Measurements from ENCODE around the gene PGP. TPM values are rescaled to one million over a fixed set of nuclear protein-coding genes. Genes with fewer than 3 reads are reported as not detected.
A peak's percentile ranks its signal among the peaks of the same experiment; 100 is the strongest.

Gene PGP
- total RNA-seq, 1 experiment from 2014 or later: 32.6 TPM

DNA sequence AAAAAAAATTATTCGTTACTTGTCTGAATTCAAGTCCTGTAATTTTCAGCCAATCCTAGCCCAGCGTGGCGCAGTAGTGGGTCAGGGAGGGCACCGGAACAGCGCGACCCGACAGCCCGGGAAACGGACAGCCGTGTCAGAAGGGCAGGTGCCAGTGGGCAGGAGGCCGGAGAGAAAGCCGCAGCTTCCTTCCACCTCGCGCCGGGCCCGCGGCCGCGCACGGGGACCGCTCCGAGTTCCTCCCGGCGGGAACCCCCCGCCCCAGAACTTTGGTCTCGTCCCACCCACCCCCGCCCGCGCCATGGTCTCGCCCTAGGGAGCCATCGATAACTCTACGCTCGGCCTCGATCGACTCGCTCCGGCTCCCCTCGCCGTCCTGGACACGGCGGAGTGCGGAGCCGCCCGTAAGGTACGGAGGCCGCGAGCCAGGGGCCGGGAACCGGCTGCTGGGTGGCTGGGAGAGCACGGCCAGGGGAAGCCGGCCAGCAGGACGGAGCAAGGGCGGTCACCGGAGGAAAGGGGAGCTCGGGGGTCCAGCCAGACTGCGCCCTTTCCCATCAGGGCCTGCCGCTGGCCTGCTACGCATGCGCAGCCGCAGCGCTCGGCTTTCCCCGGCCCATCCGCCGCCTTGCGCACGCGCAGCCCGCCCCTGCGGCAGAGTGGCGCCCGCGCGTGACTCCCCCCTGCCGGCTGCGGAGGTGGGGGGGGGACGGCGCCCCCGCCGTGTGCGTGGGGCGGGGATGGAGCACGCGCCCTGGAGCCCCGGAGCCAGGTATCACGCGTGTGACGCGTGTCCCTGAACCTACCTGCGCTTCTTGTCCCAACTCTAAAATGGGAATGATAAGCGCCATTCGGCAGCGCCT lies 9.3 kb downstream of the PGP start, which contains the start of gene MLST8 (continued):
- TF ChIP-seq, protein P1, sequence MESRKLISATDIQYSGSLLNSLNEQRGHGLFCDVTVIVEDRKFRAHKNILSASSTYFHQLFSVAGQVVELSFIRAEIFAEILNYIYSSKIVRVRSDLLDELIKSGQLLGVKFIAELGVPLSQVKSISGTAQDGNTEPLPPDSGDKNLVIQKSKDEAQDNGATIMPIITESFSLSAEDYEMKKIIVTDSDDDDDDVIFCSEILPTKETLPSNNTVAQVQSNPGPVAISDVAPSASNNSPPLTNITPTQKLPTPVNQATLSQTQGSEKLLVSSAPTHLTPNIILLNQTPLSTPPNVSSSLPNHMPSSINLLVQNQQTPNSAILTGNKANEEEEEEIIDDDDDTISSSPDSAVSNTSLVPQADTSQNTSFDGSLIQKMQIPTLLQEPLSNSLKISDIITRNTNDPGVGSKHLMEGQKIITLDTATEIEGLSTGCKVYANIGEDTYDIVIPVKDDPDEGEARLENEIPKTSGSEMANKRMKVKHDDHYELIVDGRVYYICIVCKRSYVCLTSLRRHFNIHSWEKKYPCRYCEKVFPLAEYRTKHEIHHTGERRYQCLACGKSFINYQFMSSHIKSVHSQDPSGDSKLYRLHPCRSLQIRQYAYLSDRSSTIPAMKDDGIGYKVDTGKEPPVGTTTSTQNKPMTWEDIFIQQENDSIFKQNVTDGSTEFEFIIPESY (IDR thresholded peaks at IDR 0.05; ENCODE audit: extremely low read depth, insufficient replicate concordance, low read length): peak; percentile 37
- no peak for TF ChIP-seq CEBPB (IDR thresholded peaks at IDR 0.05; ENCODE audit: low read depth)
- TF ChIP-seq JUND (IDR thresholded peaks at IDR 0.05): no peak; the same call in 1 of the 2 replicates
- TF ChIP-seq ZNF274 (IDR thresholded peaks at IDR 0.05; ENCODE audit: low read depth, low read length): no peak

DNA sequence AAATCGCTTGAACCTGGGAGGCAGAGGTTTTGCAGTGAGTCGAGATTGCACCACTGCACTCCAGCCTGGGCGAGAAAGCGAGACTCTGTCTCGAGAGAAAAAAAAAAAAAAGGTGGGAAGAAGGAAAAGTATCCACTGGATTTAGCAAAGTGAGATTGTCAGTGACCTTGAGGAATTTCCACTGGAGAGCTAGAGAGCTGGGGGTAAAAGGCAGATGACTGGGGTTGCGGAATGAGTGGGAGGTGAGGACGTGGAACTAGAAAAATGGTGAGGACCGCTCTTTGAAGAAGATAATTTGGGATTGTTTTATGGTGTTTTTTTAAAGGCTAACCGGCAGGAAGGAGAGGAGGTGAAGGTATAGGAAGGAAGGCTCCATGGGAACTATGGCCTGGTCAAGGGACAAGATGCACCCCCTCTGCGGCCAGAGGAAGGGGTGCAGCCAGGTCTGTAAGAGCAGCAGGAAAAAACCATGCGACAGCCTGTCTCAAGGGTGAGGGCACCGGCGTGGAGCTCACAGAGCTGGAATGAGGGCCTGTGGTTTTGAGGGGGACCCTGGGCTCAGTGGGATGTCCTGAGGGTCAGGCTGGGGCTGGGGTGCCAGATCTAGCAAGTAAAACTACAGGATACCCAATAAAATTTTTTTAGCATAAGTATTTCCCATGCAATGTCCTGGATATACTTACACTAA lies 10.1 kb downstream of the PGP start:
- Histone ChIP-seq H4K20me1 (ENCODE audit: insufficient read depth) (no peaks in the 10 kb centered on the region), H3K9me3 (ENCODE audit: control insufficient read depth in 1 of 2, insufficient read depth in 1 of 2, low read depth in 1 of 2, low read length in 2 of 2) (no peaks in the 10 kb centered on the region), H3K9ac (ENCODE audit: low read length) (peak overlapping the region; percentile 81), H2AFZ (ENCODE audit: low read depth, low read length, poor library complexity, severe bottlenecking) (no peak overlapping the region), H3K9me2 (ENCODE audit: insufficient read depth) (no peaks in the 10 kb centered on the region), H3K27ac (ENCODE audit: low read depth, low read length) (peak overlapping the region; percentile 94), H3K4me1 (ENCODE audit: control insufficient read depth in 1 of 2, insufficient read depth in 2 of 2, low read length in 2 of 2) (peaks cover 5 to 23% of the 10 kb centered on the region in 2 experiments), H3K4me3 (replicated peaks in 1 of 2; ENCODE audit: low read depth in 1 of 2, low read length in 2 of 2) (peak overlapping the region; percentile 81 to 86), H3K4me2 (ENCODE audit: low read length) (peak overlapping the region; percentile 99), H3K36me3 (ENCODE audit: control insufficient read depth in 1 of 2, insufficient read depth in 2 of 2, low read length in 2 of 2) (peaks cover 4 to 19% of the 10 kb centered on the region in 2 experiments; a peak in 3 of 4 replicates), H3K27me3 (ENCODE audit: insufficient read depth, low read length) (no peaks in the 10 kb centered on the region), H3K79me2 (ENCODE audit: insufficient read depth, low read length) (peaks cover 20% of the 10 kb centered on the region)
- RAD21 ChIA-PET (ENCODE audit: low non-redundant PET in 1 of 2, low total read pairs in 2 of 2, uncharacterized antibody in 2 of 2, unreplicated experiment in 2 of 2): interaction anchor here in 1 of 2 experiments (0.6 kb wide), 1 partner anchor 231 kb away, joined by 3 read pairs; no protein-coding TSS in a partner anchor
- TF ChIP-seq ZNF274 (IDR thresholded peaks at IDR 0.05; ENCODE audit: low read depth, low read length) (no peak), TCF7L2 (IDR thresholded peaks at IDR 0.05; ENCODE audit: borderline replicate concordance, extremely low read depth, insufficient read depth, insufficient read length) (no peak), EZH2phosphoT487 (IDR thresholded peaks at IDR 0.05; ENCODE audit: borderline replicate concordance) (no peak), SRF (IDR thresholded peaks at IDR 0.05; ENCODE audit: low read depth) (no peak), ELF1 (IDR thresholded peaks at IDR 0.05; ENCODE audit: borderline replicate concordance, low read depth) (no peak)
- TF ChIP-seq, protein P2, sequence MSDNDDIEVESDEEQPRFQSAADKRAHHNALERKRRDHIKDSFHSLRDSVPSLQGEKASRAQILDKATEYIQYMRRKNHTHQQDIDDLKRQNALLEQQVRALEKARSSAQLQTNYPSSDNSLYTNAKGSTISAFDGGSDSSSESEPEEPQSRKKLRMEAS (IDR thresholded peaks at IDR 0.05): no peak
- TF ChIP-seq, protein P3, sequence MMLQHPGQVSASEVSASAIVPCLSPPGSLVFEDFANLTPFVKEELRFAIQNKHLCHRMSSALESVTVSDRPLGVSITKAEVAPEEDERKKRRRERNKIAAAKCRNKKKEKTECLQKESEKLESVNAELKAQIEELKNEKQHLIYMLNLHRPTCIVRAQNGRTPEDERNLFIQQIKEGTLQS (IDR thresholded peaks at IDR 0.05): no peak
- TF ChIP-seq, protein P4, sequence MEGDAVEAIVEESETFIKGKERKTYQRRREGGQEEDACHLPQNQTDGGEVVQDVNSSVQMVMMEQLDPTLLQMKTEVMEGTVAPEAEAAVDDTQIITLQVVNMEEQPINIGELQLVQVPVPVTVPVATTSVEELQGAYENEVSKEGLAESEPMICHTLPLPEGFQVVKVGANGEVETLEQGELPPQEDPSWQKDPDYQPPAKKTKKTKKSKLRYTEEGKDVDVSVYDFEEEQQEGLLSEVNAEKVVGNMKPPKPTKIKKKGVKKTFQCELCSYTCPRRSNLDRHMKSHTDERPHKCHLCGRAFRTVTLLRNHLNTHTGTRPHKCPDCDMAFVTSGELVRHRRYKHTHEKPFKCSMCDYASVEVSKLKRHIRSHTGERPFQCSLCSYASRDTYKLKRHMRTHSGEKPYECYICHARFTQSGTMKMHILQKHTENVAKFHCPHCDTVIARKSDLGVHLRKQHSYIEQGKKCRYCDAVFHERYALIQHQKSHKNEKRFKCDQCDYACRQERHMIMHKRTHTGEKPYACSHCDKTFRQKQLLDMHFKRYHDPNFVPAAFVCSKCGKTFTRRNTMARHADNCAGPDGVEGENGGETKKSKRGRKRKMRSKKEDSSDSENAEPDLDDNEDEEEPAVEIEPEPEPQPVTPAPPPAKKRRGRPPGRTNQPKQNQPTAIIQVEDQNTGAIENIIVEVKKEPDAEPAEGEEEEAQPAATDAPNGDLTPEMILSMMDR (IDR thresholded peaks at IDR 0.05 in 2 of 3, conservative IDR thresholded peaks at IDR 0.05 in 1 of 3; ENCODE audit: borderline replicate concordance in 1 of 3, insufficient read depth in 1 of 3, low read depth in 2 of 3, low read length in 2 of 3): no peak
- TF ChIP-seq, protein P5, sequence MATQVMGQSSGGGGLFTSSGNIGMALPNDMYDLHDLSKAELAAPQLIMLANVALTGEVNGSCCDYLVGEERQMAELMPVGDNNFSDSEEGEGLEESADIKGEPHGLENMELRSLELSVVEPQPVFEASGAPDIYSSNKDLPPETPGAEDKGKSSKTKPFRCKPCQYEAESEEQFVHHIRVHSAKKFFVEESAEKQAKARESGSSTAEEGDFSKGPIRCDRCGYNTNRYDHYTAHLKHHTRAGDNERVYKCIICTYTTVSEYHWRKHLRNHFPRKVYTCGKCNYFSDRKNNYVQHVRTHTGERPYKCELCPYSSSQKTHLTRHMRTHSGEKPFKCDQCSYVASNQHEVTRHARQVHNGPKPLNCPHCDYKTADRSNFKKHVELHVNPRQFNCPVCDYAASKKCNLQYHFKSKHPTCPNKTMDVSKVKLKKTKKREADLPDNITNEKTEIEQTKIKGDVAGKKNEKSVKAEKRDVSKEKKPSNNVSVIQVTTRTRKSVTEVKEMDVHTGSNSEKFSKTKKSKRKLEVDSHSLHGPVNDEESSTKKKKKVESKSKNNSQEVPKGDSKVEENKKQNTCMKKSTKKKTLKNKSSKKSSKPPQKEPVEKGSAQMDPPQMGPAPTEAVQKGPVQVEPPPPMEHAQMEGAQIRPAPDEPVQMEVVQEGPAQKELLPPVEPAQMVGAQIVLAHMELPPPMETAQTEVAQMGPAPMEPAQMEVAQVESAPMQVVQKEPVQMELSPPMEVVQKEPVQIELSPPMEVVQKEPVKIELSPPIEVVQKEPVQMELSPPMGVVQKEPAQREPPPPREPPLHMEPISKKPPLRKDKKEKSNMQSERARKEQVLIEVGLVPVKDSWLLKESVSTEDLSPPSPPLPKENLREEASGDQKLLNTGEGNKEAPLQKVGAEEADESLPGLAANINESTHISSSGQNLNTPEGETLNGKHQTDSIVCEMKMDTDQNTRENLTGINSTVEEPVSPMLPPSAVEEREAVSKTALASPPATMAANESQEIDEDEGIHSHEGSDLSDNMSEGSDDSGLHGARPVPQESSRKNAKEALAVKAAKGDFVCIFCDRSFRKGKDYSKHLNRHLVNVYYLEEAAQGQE (IDR thresholded peaks at IDR 0.05; ENCODE audit: low read depth): no peak
- POLR2A ChIA-PET: interaction anchor here (0.9 to 1.2 kb wide), 5 partner anchors 11 to 240 kb away, joined by 3 to 6 read pairs (median 3); partner anchors contain the start of genes RPS2 and TRAF7
- intact Hi-C loops (cut with micrococcal nuclease): no loop called here
- ATAC-seq (peak; percentile 12), DNase-seq (ENCODE audit: low read depth, low spot score) (no peak)
- CTCF ChIA-PET: interaction anchor here (3.0 kb wide), 1 partner anchor 10 kb away, joined by 11 read pairs; no protein-coding TSS in a partner anchor
- BruUV-seq (replicated peaks): TSS peak; percentile 70
